Upper lobe of left lung (tissue), 6 donors: ENCODE results near the gene YAF2. TPM values are rescaled to one million over a fixed set of nuclear protein-coding genes. Genes with fewer than 3 reads are reported as not detected.

Experiments used
- ATAC-seq, 2 donors: fragments of 200-7000 bp; cut with Tn5 transposase; one replicate each; pipeline ENCODE4 v1.9.1; 2022; ENCODE audit warnings: mild to moderate bottlenecking in 2 of 2, moderate library complexity in 2 of 2; ENCODE audit not compliant: low FRiP score in 2 of 2
- DNase-seq, 2 donors: peaks; one replicate each; pipeline ENCODE4 v3.0.0-alpha.2; 2019 to 2020
- H3K27ac ChIP-seq, 4 donors: fragments of 200-600 bp; sonication (generic); one replicate each; pipeline ENCODE4 v1.5.1; 2016 to 2019
- H3K27me3 ChIP-seq, 4 donors: fragments of 200-600 bp; sonication (generic); one replicate each; pipeline ENCODE4 v1.5.1; 2017 to 2019
- H3K36me3 ChIP-seq, 4 donors: fragments of 200-600 bp; sonication (generic); one replicate each; pipeline ENCODE4 v1.5.1; 2016 to 2019
- H3K4me1 ChIP-seq, 4 donors: fragments of 200-600 bp; sonication (generic); one replicate each; pipeline ENCODE4 v1.5.1; 2018 to 2019
- H3K4me3 ChIP-seq, 4 donors: fragments of 200-600 bp; sonication (generic); one replicate each; pipeline ENCODE4 v1.5.1; 2017 to 2019; ENCODE audit warnings: mild to moderate bottlenecking in 2 of 4, moderate library complexity in 1 of 4
- H3K9me3 ChIP-seq, 4 donors: fragments of 200-600 bp; sonication (generic); one replicate each; pipeline ENCODE4 v1.5.1; 2018 to 2019
- CTCF ChIP-seq, 6 experiments: fragments of 450-650 bp in 4 of 6; fragments of 200-600 bp in 2 of 6; sonication (generic) in 2 of 6; IDR thresholded peaks; one replicate each; pipeline ENCODE4 v1.5.1; 2016 to 2019; ENCODE audit warnings: antibody characterized with exemption in 6 of 6
- EP300 ChIP-seq, 4 donors: sonication (generic); formaldehyde crosslinking; IDR thresholded peaks; one replicate each; pipeline ENCODE4 v1.5.1; 2017; ENCODE audit warnings: antibody characterized with exemption in 4 of 4, control low read depth in 2 of 4
- POLR2A ChIP-seq, 4 donors: fragments of 450-650 bp; IDR thresholded peaks; one replicate each; pipeline ENCODE4 v1.5.1; 2016 to 2017; ENCODE audit warnings: antibody characterized with exemption in 4 of 4, mild to moderate bottlenecking in 2 of 4
- POLR2AphosphoS5 ChIP-seq, 2 donors: sonication (generic); formaldehyde crosslinking; IDR thresholded peaks; one replicate each; pipeline ENCODE4 v1.5.1; 2017; ENCODE audit warnings: antibody characterized with exemption in 2 of 2
- WGBS, 2 donors: methylation state at CpG; one replicate each; pipeline ENCODE4 v1.1.5; 2017 to 2018; 5-methylcytosine and 5-hydroxymethylcytosine counted together
- total RNA-seq, 6 donors: library from RNA; depleted of rRNA in 4 of 6; stranded (reverse); fragments of >200 nt in 4 of 6; gene quantifications; one replicate each; pipeline versions ENCODE4 v1.1.0 to v1.2.1, GENCODE V29; 2016 to 2021
- donor health status: DM: no; HTN: no; CAD: no; lungs with moderate emphysema.
- donor health status: DM: no; HTN: yes; CAD: no; lungs with severe emphysema.

Gene YAF2
- total RNA-seq, 6 donors from 2014 or later: 11.7 to 44.0 (median 29.8) TPM

GRCh38 chr12:42163913-42164312 is 74.1 kb downstream of the YAF2 start:
- DNase-seq (no peak), ATAC-seq (no peak)
- H3K36me3 ChIP-seq: peaks cover 0 to 23% (median 4%) of the 10 kb centered on the region in 4 donors
- H3K9me3 ChIP-seq: no peaks in the 10 kb centered on the region
- no peaks in the 10 kb centered on the region for H3K27me3 ChIP-seq
- TF ChIP-seq POLR2A (IDR thresholded peaks at IDR 0.05) (no peak), POLR2AphosphoS5 (IDR thresholded peaks at IDR 0.05) (no peak), EP300 (IDR thresholded peaks at IDR 0.05) (no peak), CTCF (IDR thresholded peaks at IDR 0.05) (no peak)
- H3K27ac ChIP-seq: no peak overlapping the region
- no peak overlapping the region for H3K4me3 ChIP-seq
- H3K4me1 ChIP-seq: no peaks in the 10 kb centered on the region

- H3K36me3 ChIP-seq: peaks cover 0 to 29% (median 4%) of the 10 kb centered on the region in 4 donors
- WGBS, 2 donors: 82 to 100% methylated on average over 1 of the region's 1 CpG
- ATAC-seq: no peak
- no peak overlapping the region for H3K27ac ChIP-seq
- no peak for DNase-seq
- H3K9me3 ChIP-seq: no peaks in the 10 kb centered on the region
- H3K4me3 ChIP-seq: no peak overlapping the region
- TF ChIP-seq POLR2AphosphoS5 (IDR thresholded peaks at IDR 0.05): no peak
- TF ChIP-seq POLR2A (IDR thresholded peaks at IDR 0.05): no peak
- TF ChIP-seq CTCF (IDR thresholded peaks at IDR 0.05): no peak
- TF ChIP-seq EP300 (IDR thresholded peaks at IDR 0.05): no peak
- no peaks in the 10 kb centered on the region for H3K27me3 ChIP-seq
- no peaks in the 10 kb centered on the region for H3K4me1 ChIP-seq
These were observed 75.1 kb downstream of the YAF2 start for GRCh38 chr12:42162965-42163364.

- TF ChIP-seq POLR2AphosphoS5 (IDR thresholded peaks at IDR 0.05) (no peak), POLR2A (IDR thresholded peaks at IDR 0.05) (no peak), EP300 (IDR thresholded peaks at IDR 0.05) (no peak)
- Histone ChIP-seq H3K27ac (no peak overlapping the region), H3K36me3 (peaks cover 0 to 33% (median 4%) of the 10 kb centered on the region in 4 donors)
These were observed 75.9 kb downstream of the YAF2 start for GRCh38 chr12:42162193-42162592.

GRCh38 chr12:42161529-42161928 is 76.5 kb downstream of the YAF2 start:
- Histone ChIP-seq H3K4me1 (no peaks in the 10 kb centered on the region), H3K27me3 (no peaks in the 10 kb centered on the region), H3K9me3 (no peaks in the 10 kb centered on the region), H3K4me3 (no peak overlapping the region), H3K27ac (no peak overlapping the region), H3K36me3 (peaks cover 0 to 33% (median 4%) of the 10 kb centered on the region in 4 donors)
- TF ChIP-seq EP300 (IDR thresholded peaks at IDR 0.05) (no peak), POLR2A (IDR thresholded peaks at IDR 0.05) (no peak), POLR2AphosphoS5 (IDR thresholded peaks at IDR 0.05) (no peak), CTCF (IDR thresholded peaks at IDR 0.05) (no peak)
- ATAC-seq (no peak), DNase-seq (no peak)
- WGBS, 2 donors: 75 to 86% methylated on average over 1 of the region's 1 CpG

More at GRCh38 chr12:42162193-42162592, 75.9 kb downstream of the YAF2 start:
- H3K27me3 ChIP-seq: no peaks in the 10 kb centered on the region
- DNase-seq: no peak
- H3K4me1 ChIP-seq: no peaks in the 10 kb centered on the region
- no peak overlapping the region for H3K4me3 ChIP-seq
- no peaks in the 10 kb centered on the region for H3K9me3 ChIP-seq
- ATAC-seq: no peak

GRCh38 chr12:42156232-42156631 is 81.8 kb downstream of the YAF2 start:
- Histone ChIP-seq H3K4me3 (no peak overlapping the region), H3K9me3 (no peaks in the 10 kb centered on the region), H3K36me3 (peaks cover 0 to 32% (median 4%) of the 10 kb centered on the region in 4 donors), H3K4me1 (no peaks in the 10 kb centered on the region), H3K27me3 (no peaks in the 10 kb centered on the region), H3K27ac (no peak overlapping the region)
- TF ChIP-seq POLR2A (IDR thresholded peaks at IDR 0.05) (no peak), EP300 (IDR thresholded peaks at IDR 0.05) (no peak), CTCF (IDR thresholded peaks at IDR 0.05) (no peak), POLR2AphosphoS5 (IDR thresholded peaks at IDR 0.05) (no peak)
- ATAC-seq: no peak
- 81 to 86% methylated on average over 2 of the region's 2 CpGs for WGBS, 2 donors
- DNase-seq: no peak
